Thoracic aorta (tissue), 2 donors: ENCODE data around the gene EMP2. TPM values are rescaled to one million over a fixed set of nuclear protein-coding genes. Genes with fewer than 3 reads are reported as not detected.

Source experiments
- ATAC-seq: fragments of 150-250 bp; one replicate; pipeline ENCODE4 v1.8.0; 2017; ENCODE audit warnings: low read depth; ENCODE audit not compliant: insufficient number of reproducible peaks, low FRiP score
- DNase-seq: peaks from one replicate; pipeline ENCODE4 v3.0.0-alpha.2; 2020; ENCODE audit warnings: low spot score
- H3K27ac ChIP-seq, 2 donors: fragments of 200-600 bp; sonication (generic); 1 replicate in 1 of 2; 2 replicates in 1 of 2; pipeline ENCODE4 v1.5.1; 2016; ENCODE audit warnings: mild to moderate bottlenecking in 2 of 2, moderate library complexity in 2 of 2
- H3K27me3 ChIP-seq: fragments of 200-600 bp; sonication (generic); replicated peaks from 2 replicates; pipeline ENCODE4 v1.6.0; 2016; ENCODE audit warnings: mild to moderate bottlenecking; ENCODE audit not compliant: insufficient read depth
- H3K36me3 ChIP-seq: fragments of 200-600 bp; sonication (generic); one replicate; pipeline ENCODE4 v1.5.1; 2016
- H3K4me1 ChIP-seq, 2 donors: fragments of 200-600 bp; sonication (generic); 1 replicate in 1 of 2; 2 replicates in 1 of 2; pipeline versions ENCODE4 v1.5.1 to v1.6.0; 2016; ENCODE audit warnings: low read depth in 2 of 2, mild to moderate bottlenecking in 1 of 2; ENCODE audit not compliant: control insufficient read depth in 1 of 2
- H3K4me3 ChIP-seq: fragments of 200-600 bp; sonication (generic); 2 replicates; pipeline ENCODE4 v1.5.1; 2016; ENCODE audit warnings: mild to moderate bottlenecking
- H3K9me3 ChIP-seq: fragments of 200-600 bp; sonication (generic); 2 replicates; pipeline ENCODE4 v1.5.1; 2016
- CTCF ChIP-seq: fragments of 200-600 bp; sonication (generic); IDR thresholded peaks from one replicate; pipeline ENCODE4 v1.5.1; 2019; ENCODE audit warnings: antibody characterized with exemption
- total RNA-seq, 2 donors: library from RNA; depleted of rRNA; stranded (reverse); fragments of >200 nt; gene quantifications; one replicate each; pipeline versions ENCODE4 v1.1.0 to v1.2.3, GENCODE V29; 2016

EMP2 gene
- total RNA-seq, 2 donors from 2014 or later: 84.7 to 110 TPM

- no peak overlapping the region for H3K4me3 ChIP-seq
- no peaks in the 10 kb centered on the region for H3K4me1 ChIP-seq
- no peaks in the 10 kb centered on the region for H3K27me3 ChIP-seq
- H3K9me3 ChIP-seq: no peaks in the 10 kb centered on the region
- no peaks in the 10 kb centered on the region for H3K36me3 ChIP-seq
- no peak overlapping the region for H3K27ac ChIP-seq
- TF ChIP-seq CTCF: no peak
- DNase-seq (no peak), ATAC-seq (no peak)
These were observed 26.8 kb upstream of the EMP2 start for GRCh38 chr16:10607157-10607556.

GRCh38 chr16:10606607-10607006 is 26.2 kb upstream of the EMP2 start:
- ATAC-seq (no peak), DNase-seq (no peak)

GRCh38 chr16:10605636-10606035 is 25.2 kb upstream of the EMP2 start:
- ATAC-seq (no peak), DNase-seq (no peak)
- Histone ChIP-seq H3K27ac (no peak overlapping the region), H3K4me3 (no peak overlapping the region), H3K9me3 (no peaks in the 10 kb centered on the region), H3K36me3 (no peaks in the 10 kb centered on the region), H3K4me1 (no peaks in the 10 kb centered on the region), H3K27me3 (no peaks in the 10 kb centered on the region)
- TF ChIP-seq CTCF: no peak

More at GRCh38 chr16:10606607-10607006, 26.2 kb upstream of the EMP2 start:
- Histone ChIP-seq H3K9me3 (no peaks in the 10 kb centered on the region), H3K4me1 (no peaks in the 10 kb centered on the region), H3K27ac (no peak overlapping the region), H3K4me3 (no peak overlapping the region), H3K36me3 (no peaks in the 10 kb centered on the region), H3K27me3 (no peaks in the 10 kb centered on the region)
- TF ChIP-seq CTCF: no peak

- no peak overlapping the region for H3K27ac ChIP-seq
- DNase-seq (no peak), ATAC-seq (no peak)
These were observed 21.3 kb upstream of the EMP2 start for GRCh38 chr16:10601444-10602408.

More at GRCh38 chr16:10601444-10602408, 21.3 kb upstream of the EMP2 start:
- no peaks in the 10 kb centered on the region for H3K4me1 ChIP-seq
- no peaks in the 10 kb centered on the region for H3K27me3 ChIP-seq
- TF ChIP-seq CTCF: no peak
- no peaks in the 10 kb centered on the region for H3K36me3 ChIP-seq
- no peak overlapping the region for H3K4me3 ChIP-seq
- H3K9me3 ChIP-seq: no peaks in the 10 kb centered on the region
